Body of pancreas (tissue), 4 donors: ENCODE measurements around the gene ATL1. TPM values are rescaled to one million over a fixed set of nuclear protein-coding genes. Genes with fewer than 3 reads are reported as not detected.

Source experiments
- ATAC-seq: fragments of 150-250 bp; one replicate; pipeline ENCODE4 v1.9.1; 2016
- DNase-seq, 4 donors: peaks; one replicate each; pipeline ENCODE4 v3.0.0-alpha.2; 2019
- H3K27ac ChIP-seq, 4 donors: fragments of 200-600 bp; sonication (generic); 1 replicate in 3 of 4; 2 replicates in 1 of 4; pipeline versions ENCODE4 v1.5.1 to v1.6.1; 2016 to 2019; ENCODE audit warnings: mild to moderate bottlenecking in 1 of 4, mixed read lengths in 1 of 4, moderate library complexity in 1 of 4
- H3K27me3 ChIP-seq, 2 donors: fragments of 200-600 bp; sonication (generic); one replicate each; pipeline ENCODE4 v1.6.0; 2016; ENCODE audit warnings: mild to moderate bottlenecking in 1 of 2
- H3K36me3 ChIP-seq, 2 donors: fragments of 200-600 bp; sonication (generic); replicated peaks in 1 of 2; 2 replicates each; pipeline ENCODE4 v1.5.1; 2016; ENCODE audit warnings: low read depth in 2 of 2; ENCODE audit not compliant: insufficient read depth in 1 of 2
- H3K4me1 ChIP-seq: fragments of 200-600 bp; sonication (generic); one replicate; pipeline ENCODE4 v1.6.0; 2016
- H3K4me3 ChIP-seq, 2 donors: fragments of 200-600 bp; sonication (generic); 1 replicate in 1 of 2; 2 replicates in 1 of 2; pipeline ENCODE4 v1.5.1; 2016 to 2019
- H3K9me3 ChIP-seq, 3 donors: fragments of 200-600 bp; sonication (generic); 1 replicate in 2 of 3; 2 replicates in 1 of 3; pipeline ENCODE4 v1.5.1; 2016
- CTCF ChIP-seq, 7 experiments: fragments of 450-650 bp in 4 of 7; fragments of 200-600 bp in 3 of 7; sonication (generic) in 3 of 7; IDR thresholded peaks; one replicate each; pipeline ENCODE4 v1.5.1; 2016 to 2019; ENCODE audit warnings: antibody characterized with exemption in 7 of 7
- POLR2A ChIP-seq, 3 donors: fragments of 450-650 bp; IDR thresholded peaks; one replicate each; pipeline ENCODE4 v1.6.1; 2016; ENCODE audit warnings: antibody characterized with exemption in 3 of 3, mild to moderate bottlenecking in 2 of 3
- WGBS, 2 donors: methylation state at CpG; one replicate each; pipeline ENCODE4 v1.1.5; 2017; 5-methylcytosine and 5-hydroxymethylcytosine counted together
- intact Hi-C: fragments of 100-400 bp; cut with DNase I; formaldehyde crosslinking; loops from one replicate; pipeline ENCODE4 v1.15.1; 2023
- total RNA-seq, 2 donors: library from RNA; depleted of rRNA; stranded (reverse); fragments of >200 nt; gene quantifications; one replicate each; pipeline ENCODE4 v1.1.0, GENCODE V29; 2016

Gene ATL1
- total RNA-seq, 2 donors from 2014 or later, result 0.33 to 5.4 TPM

GRCh38 chr14:50524731-50525515 lies 35.0 kb upstream of the ATL1 start:
- TF ChIP-seq POLR2A (IDR thresholded peaks at IDR 0.05) (no peak), CTCF (IDR thresholded peaks at IDR 0.05) (no peak)
- intact Hi-C loops, result no loop called here
- WGBS, 2 donors, result 83 to 89% methylated on average over 6 of the region's 6 CpGs
- no peaks in the 10 kb centered on the region for H3K27me3 ChIP-seq
- DNase-seq (no peak), ATAC-seq (no peak)
- peak overlapping the region in 2 of 4 donors; percentile 0 for H3K27ac ChIP-seq
- H3K36me3 ChIP-seq, result no peaks in the 10 kb centered on the region
- no peaks in the 10 kb centered on the region for H3K9me3 ChIP-seq
- no peak overlapping the region for H3K4me3 ChIP-seq
- peaks cover 47% of the 10 kb centered on the region for H3K4me1 ChIP-seq

GRCh38 chr14:50528000-50528399 lies 31.9 kb upstream of the ATL1 start:
- no peaks in the 10 kb centered on the region for H3K9me3 ChIP-seq
- no peaks in the 10 kb centered on the region for H3K36me3 ChIP-seq
- no peak for TF ChIP-seq POLR2A (IDR thresholded peaks at IDR 0.05)
- TF ChIP-seq CTCF (IDR thresholded peaks at IDR 0.05), result no peak
- H3K4me3 ChIP-seq, result no peak overlapping the region
- no peak overlapping the region for H3K27ac ChIP-seq
- ATAC-seq (no peak), DNase-seq (no peak)
- H3K4me1 ChIP-seq, result peaks cover 43% of the 10 kb centered on the region
- no peaks in the 10 kb centered on the region for H3K27me3 ChIP-seq
- WGBS, 2 donors, result 95 to 100% methylated on average over 1 of the region's 1 CpG
- intact Hi-C loops, result no loop called here

- no peaks in the 10 kb centered on the region for H3K9me3 ChIP-seq
- TF ChIP-seq POLR2A (IDR thresholded peaks at IDR 0.05) (no peak), CTCF (IDR thresholded peaks at IDR 0.05) (no peak)
- peaks cover 41% of the 10 kb centered on the region for H3K4me1 ChIP-seq
- ATAC-seq (no peak), DNase-seq (no peak)
- H3K27ac ChIP-seq, result no peak overlapping the region
- H3K4me3 ChIP-seq, result no peak overlapping the region
- H3K27me3 ChIP-seq, result no peaks in the 10 kb centered on the region
- no peaks in the 10 kb centered on the region for H3K36me3 ChIP-seq
- 64 to 76% methylated on average over 6 of the region's 6 CpGs for WGBS, 2 donors
- intact Hi-C loops, result loop anchor here (5.0 kb wide), 1 partner anchor 212 kb away; no protein-coding TSS in a partner anchor
Measured at GRCh38 chr14:50529288-50530179, 30.4 kb upstream of the ATL1 start.

GRCh38 chr14:50530358-50530757 lies 29.6 kb upstream of the ATL1 start:
- H3K27ac ChIP-seq, result no peak overlapping the region
- ATAC-seq (no peak), DNase-seq (no peak)
- no peaks in the 10 kb centered on the region for H3K27me3 ChIP-seq
- H3K36me3 ChIP-seq, result no peaks in the 10 kb centered on the region
- peaks cover 36% of the 10 kb centered on the region for H3K4me1 ChIP-seq
- intact Hi-C loops, result loop anchor here (5.0 kb wide), 1 partner anchor 213 kb away; no protein-coding TSS in a partner anchor
- no peaks in the 10 kb centered on the region for H3K9me3 ChIP-seq
- WGBS, 2 donors, result 51 to 54% methylated on average over 1 of the region's 1 CpG
- no peak overlapping the region for H3K4me3 ChIP-seq
- TF ChIP-seq POLR2A (IDR thresholded peaks at IDR 0.05) (no peak), CTCF (IDR thresholded peaks at IDR 0.05) (no peak)
